Esophagus (tissue), 2 donors: ENCODE measurements around the gene METAP1D. TPM values are rescaled to one million over a fixed set of nuclear protein-coding genes. Genes with fewer than 3 reads are reported as not detected.
A peak's percentile ranks its signal among the peaks of the same experiment; 100 is the strongest.

Experiments used
- H3K27ac ChIP-seq, 2 donors: one replicate each; pipeline ENCODE4 v1.5.1; 2013; ENCODE audit warnings: low read depth in 2 of 2, mild to moderate bottlenecking in 2 of 2, inconsistent platforms in 1 of 2, low read length in 1 of 2, moderate library complexity in 1 of 2
- H3K27me3 ChIP-seq, 2 donors: one replicate each; pipeline ENCODE4 v1.6.1; 2013; ENCODE audit warnings: low read length in 2 of 2, control low read depth in 1 of 2, mild to moderate bottlenecking in 1 of 2; ENCODE audit not compliant: insufficient read depth in 2 of 2, control insufficient read depth in 1 of 2
- H3K36me3 ChIP-seq, 2 donors: one replicate each; pipeline ENCODE4 v1.6.1; 2013; ENCODE audit warnings: low read length in 1 of 2; ENCODE audit not compliant: control insufficient read depth in 2 of 2, insufficient read depth in 2 of 2
- H3K4me1 ChIP-seq, 2 donors: one replicate each; pipeline ENCODE4 v1.6.1; 2013; ENCODE audit warnings: low read length in 1 of 2; ENCODE audit not compliant: control insufficient read depth in 2 of 2, insufficient read depth in 2 of 2
- H3K4me3 ChIP-seq, 2 donors: one replicate each; pipeline ENCODE4 v1.5.1; 2013; ENCODE audit warnings: low read length in 2 of 2, mild to moderate bottlenecking in 2 of 2, low read depth in 1 of 2, moderate library complexity in 1 of 2
- H3K9me3 ChIP-seq, 2 donors: one replicate each; pipeline ENCODE4 v1.6.1; 2013; ENCODE audit warnings: mild to moderate bottlenecking in 2 of 2, low read depth in 1 of 2, low read length in 1 of 2, moderate library complexity in 1 of 2; ENCODE audit not compliant: control insufficient read depth in 2 of 2, insufficient read depth in 1 of 2
- WGBS, 2 donors: extraction: QIAGEN DNeasy Blood & Tissue Kit; methylation state at CpG; one replicate each; pipeline ENCODE4 v1.1.7; 2013; 5-methylcytosine and 5-hydroxymethylcytosine counted together
- polyA plus RNA-seq, 2 donors: library from polyadenylated mRNA; stranded (reverse); fragments of 200-250 nt; gene quantifications; one replicate each; pipeline ENCODE4 v1.2.3, GENCODE V29; 2013
- donor health status: healthy with polysubstance abuse.
- donor health status: Bipolar disorder and iron deficiency.

METAP1D gene
- polyA plus RNA-seq, 2 donors: 2.8 to 5.0 TPM

GRCh38 chr2:172094294-172095145 lies 94.8 kb downstream of the METAP1D start:
- Histone ChIP-seq H3K27ac (no peak overlapping the region), H3K4me1 (peaks cover 17 to 19% of the 10 kb centered on the region in 2 donors), H3K27me3 (peaks cover 0 to 77% of the 10 kb centered on the region in 2 donors), H3K4me3 (peak overlapping the region in 1 of 2 donors; percentile 61), H3K36me3 (no peaks in the 10 kb centered on the region), H3K9me3 (no peaks in the 10 kb centered on the region)
- 3% methylated on average over 58 to 66 of the region's 66 CpGs for WGBS, 2 donors

GRCh38 chr2:172095146-172095904 lies 95.6 kb downstream of the METAP1D start:
- peak overlapping the region; percentile 37 to 61 for H3K4me3 ChIP-seq
- H3K36me3 ChIP-seq: no peaks in the 10 kb centered on the region
- H3K27ac ChIP-seq: no peak overlapping the region
- peaks cover 0 to 79% of the 10 kb centered on the region in 2 donors for H3K27me3 ChIP-seq
- H3K9me3 ChIP-seq: peaks cover 0 to 3% of the 10 kb centered on the region in 2 donors
- whole genome bisulfite sequencing, 2 donors: 1% methylated on average over 41 to 51 of the region's 51 CpGs
- H3K4me1 ChIP-seq: peaks cover 17 to 23% of the 10 kb centered on the region in 2 donors

- Histone ChIP-seq H3K27ac (no peak overlapping the region), H3K9me3 (peaks cover 0 to 3% of the 10 kb centered on the region in 2 donors), H3K4me3 (peak overlapping the region in 1 of 2 donors; percentile 14), H3K4me1 (peaks cover 17 to 25% of the 10 kb centered on the region in 2 donors), H3K27me3 (peaks cover 0 to 80% of the 10 kb centered on the region in 2 donors), H3K36me3 (no peaks in the 10 kb centered on the region)
- WGBS, 2 donors: 4 to 5% methylated on average over 36 to 40 of the region's 40 CpGs
These were observed 96.3 kb downstream of the METAP1D start for GRCh38 chr2:172095905-172096625.

GRCh38 chr2:172096626-172097547 lies 97.1 kb downstream of the METAP1D start:
- Histone ChIP-seq H3K4me1 (peaks cover 20 to 28% of the 10 kb centered on the region in 2 donors), H3K27ac (no peak overlapping the region)

GRCh38 chr2:172097557-172098131 lies 97.9 kb downstream of the METAP1D start:
- Histone ChIP-seq H3K27me3 (peaks cover 0 to 85% of the 10 kb centered on the region in 2 donors), H3K4me1 (peaks cover 24 to 35% of the 10 kb centered on the region in 2 donors), H3K27ac (no peak overlapping the region), H3K9me3 (peaks cover 0 to 7% of the 10 kb centered on the region in 2 donors), H3K36me3 (no peaks in the 10 kb centered on the region), H3K4me3 (no peak overlapping the region)
- 28 to 31% methylated on average over 9 of the region's 9 CpGs for WGBS, 2 donors

More at GRCh38 chr2:172096626-172097547, 97.1 kb downstream of the METAP1D start:
- WGBS, 2 donors: 3% methylated on average over 51 to 55 of the region's 55 CpGs
- H3K4me3 ChIP-seq: peak overlapping the region in 1 of 2 donors; percentile 14
- no peaks in the 10 kb centered on the region for H3K36me3 ChIP-seq
- H3K9me3 ChIP-seq: peaks cover 0 to 5% of the 10 kb centered on the region in 2 donors
- peaks cover 0 to 85% of the 10 kb centered on the region in 2 donors for H3K27me3 ChIP-seq

GRCh38 chr2:172098287-172098649 lies 98.5 kb downstream of the METAP1D start:
- Histone ChIP-seq H3K9me3 (peaks cover 0 to 7% of the 10 kb centered on the region in 2 donors), H3K27ac (no peak overlapping the region), H3K4me3 (no peak overlapping the region), H3K27me3 (peaks cover 0 to 84% of the 10 kb centered on the region in 2 donors), H3K36me3 (no peaks in the 10 kb centered on the region), H3K4me1 (peaks cover 24 to 39% of the 10 kb centered on the region in 2 donors)
- 46 to 52% methylated on average over 1 of the region's 1 CpG for WGBS, 2 donors

- peaks cover 0 to 7% of the 10 kb centered on the region in 2 donors for H3K9me3 ChIP-seq
- WGBS, 2 donors: 6 to 7% methylated on average over 60 to 61 of the region's 61 CpGs
- no peak overlapping the region for H3K27ac ChIP-seq
- peaks cover 0 to 82% of the 10 kb centered on the region in 2 donors for H3K27me3 ChIP-seq
- H3K36me3 ChIP-seq: no peaks in the 10 kb centered on the region
- peaks cover 24 to 39% of the 10 kb centered on the region in 2 donors for H3K4me1 ChIP-seq
- peak overlapping the region in 1 of 2 donors; percentile 3 for H3K4me3 ChIP-seq
These were observed 99.1 kb downstream of the METAP1D start for GRCh38 chr2:172098650-172099471.
